Measurements from ENCODE around the gene ZNF438.

The ZNF438 gene, protein sequence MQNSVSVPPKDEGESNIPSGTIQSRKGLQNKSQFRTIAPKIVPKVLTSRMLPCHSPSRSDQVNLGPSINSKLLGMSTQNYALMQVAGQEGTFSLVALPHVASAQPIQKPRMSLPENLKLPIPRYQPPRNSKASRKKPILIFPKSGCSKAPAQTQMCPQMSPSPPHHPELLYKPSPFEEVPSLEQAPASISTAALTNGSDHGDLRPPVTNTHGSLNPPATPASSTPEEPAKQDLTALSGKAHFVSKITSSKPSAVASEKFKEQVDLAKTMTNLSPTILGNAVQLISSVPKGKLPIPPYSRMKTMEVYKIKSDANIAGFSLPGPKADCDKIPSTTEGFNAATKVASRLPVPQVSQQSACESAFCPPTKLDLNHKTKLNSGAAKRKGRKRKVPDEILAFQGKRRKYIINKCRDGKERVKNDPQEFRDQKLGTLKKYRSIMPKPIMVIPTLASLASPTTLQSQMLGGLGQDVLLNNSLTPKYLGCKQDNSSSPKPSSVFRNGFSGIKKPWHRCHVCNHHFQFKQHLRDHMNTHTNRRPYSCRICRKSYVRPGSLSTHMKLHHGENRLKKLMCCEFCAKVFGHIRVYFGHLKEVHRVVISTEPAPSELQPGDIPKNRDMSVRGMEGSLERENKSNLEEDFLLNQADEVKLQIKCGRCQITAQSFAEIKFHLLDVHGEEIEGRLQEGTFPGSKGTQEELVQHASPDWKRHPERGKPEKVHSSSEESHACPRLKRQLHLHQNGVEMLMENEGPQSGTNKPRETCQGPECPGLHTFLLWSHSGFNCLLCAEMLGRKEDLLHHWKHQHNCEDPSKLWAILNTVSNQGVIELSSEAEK

DNA sequence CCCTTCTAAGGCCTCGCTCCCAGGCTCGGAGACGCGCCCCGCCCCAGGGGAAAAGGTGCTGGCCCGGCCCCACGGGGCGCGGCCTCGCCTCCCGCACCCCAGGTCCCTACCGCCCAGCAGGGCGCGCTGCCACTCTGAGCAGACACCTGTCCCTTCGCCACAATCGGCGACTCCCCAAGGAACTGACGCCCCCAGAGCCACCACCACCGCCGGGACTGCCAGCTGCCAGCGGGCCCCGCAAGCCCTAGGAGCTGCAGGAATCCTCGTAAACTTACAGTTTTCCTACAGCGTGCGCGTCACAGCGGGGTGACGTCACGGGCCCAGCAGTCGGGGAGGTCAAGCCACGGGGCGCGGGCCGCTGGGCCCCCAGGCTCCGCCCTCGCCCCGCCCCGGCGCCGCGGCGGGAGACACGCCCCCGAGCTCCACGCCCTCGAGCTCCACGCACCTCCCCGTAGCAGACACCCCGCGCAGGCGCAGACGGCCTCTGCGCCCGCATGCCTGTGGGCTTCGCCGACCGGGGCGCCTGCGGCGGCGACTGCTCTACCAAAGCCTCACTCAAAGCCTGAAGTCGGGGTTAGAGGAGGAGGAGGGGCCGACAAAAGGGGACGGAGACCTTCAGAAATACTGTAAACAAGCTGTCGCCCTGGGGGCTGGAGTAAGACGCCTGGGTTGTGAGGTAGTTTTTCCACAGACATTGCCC, at the start of gene ZNF438:
Gene ZNF438, minus strand, starts transcription at position 308 of the 700 bp plus-strand sequence. CDS start 154,831 bp downstream, outside the sequence.
- Mint-ChIP-seq H3K4me1 (peaks cover 53% of the 10 kb centered on the region), H3K36me3 (ENCODE audit: low read depth) (no peaks in the 10 kb centered on the region), H3K9me3 (no peaks in the 10 kb centered on the region), H3K4me3 (peak within 1 kb of the TSS; percentile 89 to 91 (median 89)), H3K27ac (peak within 1 kb of the TSS; percentile 34 to 100 (median 99)), H3K27me3 (ENCODE audit: low read depth) (no peaks in the 10 kb centered on the region)
- TF ChIP-seq, protein P1, sequence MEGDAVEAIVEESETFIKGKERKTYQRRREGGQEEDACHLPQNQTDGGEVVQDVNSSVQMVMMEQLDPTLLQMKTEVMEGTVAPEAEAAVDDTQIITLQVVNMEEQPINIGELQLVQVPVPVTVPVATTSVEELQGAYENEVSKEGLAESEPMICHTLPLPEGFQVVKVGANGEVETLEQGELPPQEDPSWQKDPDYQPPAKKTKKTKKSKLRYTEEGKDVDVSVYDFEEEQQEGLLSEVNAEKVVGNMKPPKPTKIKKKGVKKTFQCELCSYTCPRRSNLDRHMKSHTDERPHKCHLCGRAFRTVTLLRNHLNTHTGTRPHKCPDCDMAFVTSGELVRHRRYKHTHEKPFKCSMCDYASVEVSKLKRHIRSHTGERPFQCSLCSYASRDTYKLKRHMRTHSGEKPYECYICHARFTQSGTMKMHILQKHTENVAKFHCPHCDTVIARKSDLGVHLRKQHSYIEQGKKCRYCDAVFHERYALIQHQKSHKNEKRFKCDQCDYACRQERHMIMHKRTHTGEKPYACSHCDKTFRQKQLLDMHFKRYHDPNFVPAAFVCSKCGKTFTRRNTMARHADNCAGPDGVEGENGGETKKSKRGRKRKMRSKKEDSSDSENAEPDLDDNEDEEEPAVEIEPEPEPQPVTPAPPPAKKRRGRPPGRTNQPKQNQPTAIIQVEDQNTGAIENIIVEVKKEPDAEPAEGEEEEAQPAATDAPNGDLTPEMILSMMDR (IDR thresholded peaks at IDR 0.05; ENCODE audit: unreplicated experiment in 3 of 3): peak; percentile 39 to 59 (median 44)

DNA sequence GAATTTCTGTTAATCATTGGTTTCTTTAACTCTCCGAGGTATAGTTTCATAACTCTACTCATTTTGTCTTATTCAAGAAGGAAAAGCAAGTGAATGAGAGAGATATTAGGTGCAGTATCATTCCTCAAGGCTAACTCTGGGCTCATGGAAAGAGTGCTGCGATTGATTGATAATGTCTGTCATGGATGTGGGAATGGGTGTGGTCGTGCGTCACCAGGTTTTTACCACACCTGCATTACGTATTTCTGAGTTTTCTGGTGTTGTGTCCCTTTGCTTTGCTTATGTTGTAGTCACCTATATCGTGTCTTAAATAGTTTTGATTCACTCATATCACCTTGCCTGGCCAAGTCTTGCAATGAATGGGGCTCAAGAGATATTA, 44.9 kb upstream of the ZNF438 start:
- Mint-ChIP-seq H3K9me3 (no peaks in the 10 kb centered on the region), H3K4me3 (no peak overlapping the region), H3K4me1 (peaks cover 58% of the 10 kb centered on the region), H3K27ac (peak overlapping the region in 2 of 3 experiments; percentile 24 to 90), H3K36me3 (ENCODE audit: low read depth) (no peaks in the 10 kb centered on the region), H3K27me3 (ENCODE audit: low read depth) (peaks cover 3% of the 10 kb centered on the region)
- TF ChIP-seq, protein P1 (IDR thresholded peaks at IDR 0.05; ENCODE audit: unreplicated experiment in 3 of 3): no peak

DNA sequence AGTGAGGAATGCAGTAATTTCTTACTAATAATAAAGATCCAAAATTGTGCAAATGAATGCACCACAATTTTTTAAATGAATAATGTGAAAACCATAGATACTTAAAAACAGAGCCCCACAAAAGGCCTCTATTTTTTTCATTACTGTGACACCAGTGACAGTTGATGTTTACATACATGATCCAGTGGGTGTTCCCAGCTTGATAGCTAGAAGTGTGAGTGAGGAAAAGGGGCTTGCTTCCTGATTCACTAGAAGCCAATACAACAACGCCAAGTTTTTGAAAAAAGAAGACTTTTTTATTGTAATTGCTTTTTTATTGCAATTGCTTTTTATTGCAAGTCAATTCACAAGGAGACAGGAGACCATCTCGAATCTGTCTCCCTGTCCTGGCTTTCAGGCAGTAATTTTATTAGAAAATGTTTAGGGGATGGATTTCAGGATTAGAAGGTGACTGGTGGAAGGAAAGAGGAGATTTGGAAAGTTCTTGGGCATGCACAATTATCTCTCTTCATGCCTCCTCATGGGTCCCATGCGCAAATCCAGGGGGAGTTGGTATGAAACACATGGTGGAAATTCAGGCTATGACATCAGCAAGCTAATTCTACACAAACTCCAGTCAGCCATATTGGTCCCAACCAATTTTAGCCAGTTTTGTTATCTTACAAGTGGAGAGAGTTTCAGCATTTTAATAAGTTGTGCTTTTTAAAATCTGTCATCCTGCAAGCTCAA, 44.4 kb upstream of the ZNF438 start:
- TF ChIP-seq, protein P1 (IDR thresholded peaks at IDR 0.05; ENCODE audit: unreplicated experiment in 3 of 3): no peak
- Mint-ChIP-seq H3K36me3 (ENCODE audit: low read depth) (no peaks in the 10 kb centered on the region), H3K4me1 (peaks cover 60% of the 10 kb centered on the region), H3K27ac (peak overlapping the region in 2 of 3 experiments; percentile 9 to 90), H3K4me3 (no peak overlapping the region), H3K27me3 (ENCODE audit: low read depth) (peaks cover 3% of the 10 kb centered on the region), H3K9me3 (no peaks in the 10 kb centered on the region)

DNA sequence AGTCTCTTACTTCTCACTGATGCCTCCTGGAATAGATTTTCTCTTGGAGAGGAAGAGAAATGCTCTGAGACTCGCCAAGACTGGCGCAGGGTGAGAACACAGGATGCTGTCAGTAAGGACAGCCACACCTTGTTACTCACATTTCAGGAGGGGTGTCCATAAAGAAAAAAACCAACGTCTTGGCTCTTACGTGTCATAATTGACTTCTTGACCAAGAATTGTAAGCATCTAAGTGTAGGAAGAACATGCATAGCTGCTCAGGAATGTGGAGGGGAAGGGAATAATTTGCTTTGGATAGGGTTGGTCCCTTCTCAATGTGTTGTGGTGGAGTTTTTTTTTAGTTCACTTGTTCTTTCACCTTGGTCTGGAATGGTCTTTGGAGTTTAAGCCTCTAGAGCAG, 43.8 kb upstream of the ZNF438 start:
- no peaks in the 10 kb centered on the region for H3K36me3 Mint-ChIP-seq (ENCODE audit: low read depth)
- H3K4me3 Mint-ChIP-seq: no peak overlapping the region
- no peaks in the 10 kb centered on the region for H3K9me3 Mint-ChIP-seq
- TF ChIP-seq, protein P1 (IDR thresholded peaks at IDR 0.05; ENCODE audit: unreplicated experiment in 3 of 3): no peak
- peaks cover 3% of the 10 kb centered on the region for H3K27me3 Mint-ChIP-seq (ENCODE audit: low read depth)
- H3K4me1 Mint-ChIP-seq: peaks cover 64% of the 10 kb centered on the region
- peak overlapping the region in 2 of 3 experiments; percentile 9 to 90 for H3K27ac Mint-ChIP-seq

DNA sequence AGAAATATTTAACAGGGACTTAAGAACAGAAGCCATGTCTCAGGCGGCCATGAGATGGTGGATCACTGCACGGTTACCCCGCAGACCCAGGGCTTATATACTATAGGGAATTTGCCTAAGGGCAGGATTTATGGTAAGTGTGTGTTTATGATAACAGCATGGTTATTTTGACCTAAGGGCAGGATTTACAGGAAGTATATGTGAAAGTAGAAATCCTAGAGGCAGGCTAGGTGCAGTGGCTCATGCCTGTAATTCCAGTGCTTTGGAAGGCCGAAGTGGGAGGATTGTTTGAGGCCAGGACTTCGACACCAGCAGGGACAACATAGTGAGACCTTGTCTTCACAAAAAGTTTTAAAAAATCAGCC, 43.0 kb upstream of the ZNF438 start:
- Mint-ChIP-seq H3K36me3 (ENCODE audit: low read depth) (no peaks in the 10 kb centered on the region), H3K27me3 (ENCODE audit: low read depth) (peaks cover 3% of the 10 kb centered on the region), H3K4me3 (no peak overlapping the region), H3K9me3 (no peaks in the 10 kb centered on the region), H3K4me1 (peaks cover 71% of the 10 kb centered on the region), H3K27ac (peak overlapping the region; percentile 42 to 90 (median 84))
- TF ChIP-seq, protein P1 (IDR thresholded peaks at IDR 0.05; ENCODE audit: unreplicated experiment in 3 of 3): no peak
